ENCODE results near the gene CAPZA1. TPM values are rescaled to one million over a fixed set of nuclear protein-coding genes. Genes with fewer than 3 reads are reported as not detected.
"Not testable (repeated sequence)": the region's sequence is repeated elsewhere in the genome, so short reads cannot be mapped to it uniquely, and the experiment has no call there.

Gene CAPZA1
- total RNA-seq, 1 donor from 2014 or later, result 149 TPM

DNA sequence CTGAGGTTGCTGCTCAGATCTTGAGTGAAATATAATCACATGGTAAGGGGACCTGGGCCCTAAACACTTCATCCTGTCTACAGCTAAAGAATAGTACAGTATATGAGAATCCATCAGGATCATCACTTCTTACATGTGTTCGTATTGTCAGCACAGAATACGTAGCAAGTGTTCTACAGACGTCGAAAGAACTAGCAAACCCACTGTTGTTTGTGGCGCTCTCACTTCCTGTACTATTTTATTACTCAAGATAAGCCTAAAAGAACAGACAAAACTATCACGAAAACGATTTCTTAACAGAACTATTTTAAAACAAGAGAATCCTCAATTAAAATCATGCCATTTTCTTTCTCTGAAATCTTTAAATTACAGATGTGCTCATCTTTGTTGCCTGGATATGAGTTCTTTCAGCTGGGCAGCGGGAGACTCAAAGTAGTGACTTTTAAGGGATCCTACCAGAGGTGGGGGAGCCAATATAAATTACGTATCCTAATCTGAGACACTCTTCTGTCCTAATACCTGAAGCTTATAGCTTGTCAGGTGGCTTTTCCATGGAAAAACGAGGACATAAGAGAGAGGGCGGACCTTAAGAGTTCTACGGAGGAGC, 1.4 kb upstream of the CAPZA1 start:
- TF ChIP-seq, protein P1, sequence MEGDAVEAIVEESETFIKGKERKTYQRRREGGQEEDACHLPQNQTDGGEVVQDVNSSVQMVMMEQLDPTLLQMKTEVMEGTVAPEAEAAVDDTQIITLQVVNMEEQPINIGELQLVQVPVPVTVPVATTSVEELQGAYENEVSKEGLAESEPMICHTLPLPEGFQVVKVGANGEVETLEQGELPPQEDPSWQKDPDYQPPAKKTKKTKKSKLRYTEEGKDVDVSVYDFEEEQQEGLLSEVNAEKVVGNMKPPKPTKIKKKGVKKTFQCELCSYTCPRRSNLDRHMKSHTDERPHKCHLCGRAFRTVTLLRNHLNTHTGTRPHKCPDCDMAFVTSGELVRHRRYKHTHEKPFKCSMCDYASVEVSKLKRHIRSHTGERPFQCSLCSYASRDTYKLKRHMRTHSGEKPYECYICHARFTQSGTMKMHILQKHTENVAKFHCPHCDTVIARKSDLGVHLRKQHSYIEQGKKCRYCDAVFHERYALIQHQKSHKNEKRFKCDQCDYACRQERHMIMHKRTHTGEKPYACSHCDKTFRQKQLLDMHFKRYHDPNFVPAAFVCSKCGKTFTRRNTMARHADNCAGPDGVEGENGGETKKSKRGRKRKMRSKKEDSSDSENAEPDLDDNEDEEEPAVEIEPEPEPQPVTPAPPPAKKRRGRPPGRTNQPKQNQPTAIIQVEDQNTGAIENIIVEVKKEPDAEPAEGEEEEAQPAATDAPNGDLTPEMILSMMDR (IDR thresholded peaks at IDR 0.05; ENCODE audit: partially characterized antibody, unreplicated experiment), result no peak
- no peak for DNase-seq
- Mint-ChIP-seq H3K27ac (ENCODE audit: unreplicated experiment) (peak overlapping the region; percentile 99), H3K4me1 (ENCODE audit: low read depth, unreplicated experiment) (peaks cover 9% of the 10 kb centered on the region), H3K9me3 (ENCODE audit: unreplicated experiment) (peaks cover 15% of the 10 kb centered on the region), H3K27me3 (ENCODE audit: unreplicated experiment) (peaks cover 9% of the 10 kb centered on the region), H3K4me3 (ENCODE audit: unreplicated experiment) (peak overlapping the region; percentile 91), H3K36me3 (ENCODE audit: unreplicated experiment) (no peaks in the 10 kb centered on the region)

DNA sequence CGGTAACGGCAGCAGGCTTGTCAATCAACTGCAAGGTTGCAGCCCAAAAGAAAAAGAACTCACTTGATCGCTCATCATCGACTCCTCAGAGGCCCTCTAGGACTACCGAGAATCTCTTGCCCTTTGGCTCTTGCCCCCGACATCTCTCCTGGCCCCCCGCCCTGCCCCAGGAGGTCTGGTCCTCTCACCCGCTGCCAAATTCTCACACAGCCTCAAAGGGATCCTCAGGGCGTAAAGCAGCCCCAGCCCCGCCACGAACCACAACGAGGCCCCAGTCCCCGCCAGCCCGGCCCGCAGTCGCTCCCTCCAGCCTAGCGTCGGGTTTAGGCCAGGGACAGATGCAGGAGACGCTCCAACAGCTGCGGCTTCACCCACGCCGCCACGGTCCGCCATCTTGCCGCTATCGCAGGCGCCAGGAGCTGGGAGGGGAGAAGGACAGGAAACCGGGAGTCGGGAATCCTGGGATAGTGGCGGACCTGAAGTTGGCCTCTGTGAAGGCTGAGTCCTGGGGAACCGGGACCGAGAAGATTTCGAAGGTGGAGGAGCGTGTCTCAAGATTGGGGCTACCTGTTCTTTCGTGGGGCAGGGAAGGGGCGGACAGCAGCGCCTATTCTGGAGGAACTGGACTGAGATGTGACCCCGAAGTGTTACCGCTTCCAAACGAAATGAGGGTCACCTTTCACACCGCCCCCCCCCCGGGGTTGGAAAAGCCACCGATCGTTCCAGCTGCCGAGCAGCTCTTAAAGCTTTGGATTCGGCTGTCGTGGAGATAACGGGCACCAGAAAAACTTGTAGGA, 713 bp upstream of the CAPZA1 start, which contains the start of gene ST7L:
ST7L (minus strand) TSS at position 421 of the 797 bp plus-strand sequence; CDS start at position 393, 28 bp downstream.
- peak within 1 kb of the TSS; percentile 99 for H3K27ac Mint-ChIP-seq (ENCODE audit: unreplicated experiment)
- peaks cover 9% of the 10 kb centered on the region for H3K4me1 Mint-ChIP-seq (ENCODE audit: low read depth, unreplicated experiment)
- H3K27me3 Mint-ChIP-seq (ENCODE audit: unreplicated experiment), result peaks cover 9% of the 10 kb centered on the region
- TF ChIP-seq, protein P1 (IDR thresholded peaks at IDR 0.05; ENCODE audit: partially characterized antibody, unreplicated experiment), result no peak
- H3K9me3 Mint-ChIP-seq (ENCODE audit: unreplicated experiment), result peaks cover 15% of the 10 kb centered on the region
- H3K4me3 Mint-ChIP-seq (ENCODE audit: unreplicated experiment), result peak within 1 kb of the TSS; percentile 91
- peak; percentile 79 for DNase-seq
- no peaks in the 10 kb centered on the region for H3K36me3 Mint-ChIP-seq (ENCODE audit: unreplicated experiment)

DNA sequence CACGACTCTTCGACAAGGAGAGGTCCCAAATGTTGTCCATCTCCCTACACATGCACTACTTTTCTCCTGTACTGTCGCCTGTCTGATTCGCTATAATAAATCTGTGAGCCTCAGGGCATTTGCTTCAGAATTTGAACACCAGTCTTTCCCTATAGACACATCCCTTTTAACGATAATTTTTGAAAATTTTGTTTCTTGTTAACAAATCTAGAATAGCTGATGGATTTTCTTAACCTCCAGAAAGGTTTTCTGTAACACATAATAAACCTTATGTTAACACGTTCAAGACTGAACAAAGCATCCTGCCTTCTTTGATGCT, 704 bp downstream of the CAPZA1 start:
- Mint-ChIP-seq H3K4me3 (ENCODE audit: unreplicated experiment) (peak overlapping the region; percentile 91), H3K36me3 (ENCODE audit: unreplicated experiment) (no peaks in the 10 kb centered on the region), H3K9me3 (ENCODE audit: unreplicated experiment) (peaks cover 15% of the 10 kb centered on the region), H3K27me3 (ENCODE audit: unreplicated experiment) (peaks cover 9% of the 10 kb centered on the region), H3K27ac (ENCODE audit: unreplicated experiment) (peak overlapping the region; percentile 99), H3K4me1 (ENCODE audit: low read depth, unreplicated experiment) (peaks cover 13% of the 10 kb centered on the region)
- TF ChIP-seq, protein P1 (IDR thresholded peaks at IDR 0.05; ENCODE audit: partially characterized antibody, unreplicated experiment), result no peak
- no peak for DNase-seq

DNA sequence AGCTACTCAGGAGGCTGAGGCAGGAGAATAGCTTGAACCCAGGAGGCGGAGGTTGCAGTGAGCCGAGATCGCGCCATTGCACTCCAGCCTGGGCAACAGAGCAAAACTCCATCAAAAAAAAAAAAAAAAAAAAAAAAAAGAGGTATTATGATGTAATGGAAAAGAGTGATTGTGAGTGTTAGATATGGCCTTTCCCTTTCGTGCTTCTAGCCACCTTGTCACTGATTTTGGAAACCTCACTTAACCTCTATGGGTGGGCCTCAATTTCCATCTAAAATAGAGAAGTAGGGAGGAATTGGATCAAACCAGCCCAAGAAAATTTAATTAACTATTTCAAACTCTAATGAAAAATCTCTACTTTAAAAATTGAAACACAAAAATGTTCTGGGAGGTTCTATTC, 4.9 kb downstream of the CAPZA1 start:
- H3K4me1 Mint-ChIP-seq (ENCODE audit: low read depth, unreplicated experiment), result peaks cover 13% of the 10 kb centered on the region
- H3K9me3 Mint-ChIP-seq (ENCODE audit: unreplicated experiment); H3K4me3 Mint-ChIP-seq (ENCODE audit: unreplicated experiment); DNase-seq; H3K27me3 Mint-ChIP-seq (ENCODE audit: unreplicated experiment); H3K36me3 Mint-ChIP-seq (ENCODE audit: unreplicated experiment); H3K27ac Mint-ChIP-seq (ENCODE audit: unreplicated experiment): not testable (repeated sequence)

DNA sequence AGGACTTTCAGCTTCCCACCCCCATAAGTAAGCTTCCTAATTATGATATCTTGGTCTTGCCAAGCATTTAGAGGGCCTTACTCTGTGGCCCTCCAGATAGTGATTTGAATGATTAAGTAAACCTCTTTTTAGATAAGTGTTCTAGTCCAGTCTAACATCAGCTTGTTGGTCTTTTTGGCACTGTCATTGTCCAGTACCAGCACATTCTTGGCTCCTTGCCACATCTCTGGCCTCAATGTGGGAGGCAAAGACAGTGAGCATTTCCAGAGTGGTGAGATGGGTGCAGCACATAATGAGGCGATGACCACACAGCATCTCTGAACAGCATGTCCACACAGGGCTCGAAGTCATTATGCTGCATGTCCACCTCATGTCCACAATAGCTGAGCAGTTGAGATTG, 6.1 kb downstream of the CAPZA1 start:
- no peaks in the 10 kb centered on the region for H3K36me3 Mint-ChIP-seq (ENCODE audit: unreplicated experiment)
- H3K4me1 Mint-ChIP-seq (ENCODE audit: low read depth, unreplicated experiment), result peaks cover 13% of the 10 kb centered on the region
- H3K27ac Mint-ChIP-seq (ENCODE audit: unreplicated experiment), result no peak overlapping the region
- peaks cover 5% of the 10 kb centered on the region for H3K9me3 Mint-ChIP-seq (ENCODE audit: unreplicated experiment)
- no peaks in the 10 kb centered on the region for H3K27me3 Mint-ChIP-seq (ENCODE audit: unreplicated experiment)
- TF ChIP-seq, protein P1 (IDR thresholded peaks at IDR 0.05; ENCODE audit: partially characterized antibody, unreplicated experiment), result no peak
- no peak overlapping the region for H3K4me3 Mint-ChIP-seq (ENCODE audit: unreplicated experiment)
- DNase-seq, result no peak
